ENCODE measurements around the gene NUCB1.

GRCh38 chr19:48895226-48895625 lies 4.9 kb upstream of the NUCB1 start:
- TF ChIP-seq POLR2AphosphoS5 (IDR thresholded peaks at IDR 0.05) (no peak), POLR2A (IDR thresholded peaks at IDR 0.05) (no peak)

Measured in stomach (tissue), 4 donors.